Trophoblast cell (in vitro differentiated cells and primary cell): ENCODE measurements around the gene SENP3.
A peak's percentile ranks its signal among the peaks of the same experiment; 100 is the strongest.

Experiments used
- DNase-seq, 2 donors: peaks; one replicate each; pipeline ENCODE4 v3.0.0-alpha.2; 2016
- H2AFZ ChIP-seq: 2 replicates; pipeline ENCODE4 v1.6.1; 2013; ENCODE audit warnings: low read length, moderate library complexity, mild to moderate bottlenecking; ENCODE audit not compliant: insufficient read depth, poor library complexity
- H2AK5ac ChIP-seq: 2 replicates; pipeline ENCODE4 v1.6.1; 2013; ENCODE audit warnings: mild to moderate bottlenecking, low read length
- H2BK120ac ChIP-seq: 2 replicates; pipeline ENCODE4 v1.6.1; 2013; ENCODE audit warnings: low read length, mild to moderate bottlenecking, moderate library complexity; ENCODE audit not compliant: insufficient read depth, poor library complexity
- H2BK12ac ChIP-seq: 2 replicates; pipeline ENCODE4 v1.6.1; 2013; ENCODE audit warnings: mild to moderate bottlenecking, low read length, moderate library complexity
- H2BK5ac ChIP-seq: 2 replicates; pipeline ENCODE4 v1.6.1; 2013; ENCODE audit warnings: low read length, low read depth, moderate library complexity, mild to moderate bottlenecking; ENCODE audit not compliant: poor library complexity
- H3K14ac ChIP-seq: 2 replicates; pipeline ENCODE4 v1.6.1; 2013; ENCODE audit warnings: mild to moderate bottlenecking, low read length
- H3K18ac ChIP-seq: 2 replicates; pipeline ENCODE4 v1.6.1; 2013; ENCODE audit warnings: mild to moderate bottlenecking, low read length
- H3K23ac ChIP-seq: 2 replicates; pipeline ENCODE4 v1.6.1; 2013; ENCODE audit warnings: low read length
- H3K27ac ChIP-seq: 2 replicates; pipeline ENCODE4 v1.5.1; 2013; ENCODE audit warnings: low read depth, mild to moderate bottlenecking, inconsistent platforms, low read length, moderate library complexity
- H3K27me3 ChIP-seq: 2 replicates; pipeline ENCODE4 v1.6.1; 2013; ENCODE audit warnings: inconsistent platforms, mild to moderate bottlenecking, low read length, moderate library complexity; ENCODE audit not compliant: insufficient read depth
- H3K36me3 ChIP-seq, 2 experiments: 1 replicate in 1 of 2; 2 replicates in 1 of 2; pipeline ENCODE4 v1.6.1; 2013; ENCODE audit warnings: low read length in 2 of 2, mild to moderate bottlenecking in 2 of 2, moderate library complexity in 1 of 2; ENCODE audit not compliant: insufficient read depth in 2 of 2, control insufficient read depth in 1 of 2
- H3K4ac ChIP-seq: 2 replicates; pipeline ENCODE4 v1.6.1; 2013; ENCODE audit warnings: low read depth, mild to moderate bottlenecking, low read length, moderate library complexity
- H3K4me1 ChIP-seq, 2 experiments: 1 replicate in 1 of 2; 2 replicates in 1 of 2; pipeline ENCODE4 v1.6.1; 2013; ENCODE audit warnings: low read length in 2 of 2, mild to moderate bottlenecking in 2 of 2, moderate library complexity in 1 of 2; ENCODE audit not compliant: insufficient read depth in 2 of 2, control insufficient read depth in 1 of 2
- H3K4me2 ChIP-seq: 2 replicates; pipeline ENCODE4 v1.6.1; 2013; ENCODE audit warnings: inconsistent platforms, mild to moderate bottlenecking, low read length, moderate library complexity
- H3K4me3 ChIP-seq: 2 replicates; pipeline ENCODE4 v1.5.1; 2013; ENCODE audit warnings: mild to moderate bottlenecking, low read depth, low read length, inconsistent platforms
- H3K79me1 ChIP-seq: one replicate; pipeline ENCODE4 v1.6.1; 2013; ENCODE audit warnings: low read length
- H3K79me2 ChIP-seq: 2 replicates; pipeline ENCODE4 v1.6.1; 2013; ENCODE audit warnings: low read length, mild to moderate bottlenecking; ENCODE audit not compliant: control insufficient read depth, insufficient read depth, poor library complexity
- H3K9ac ChIP-seq: 2 replicates; pipeline ENCODE4 v1.6.1; 2013; ENCODE audit warnings: mild to moderate bottlenecking, low read length
- H3K9me3 ChIP-seq: 2 replicates; pipeline ENCODE4 v1.6.1; 2013; ENCODE audit warnings: low read depth, mild to moderate bottlenecking, control low read depth, inconsistent platforms, low read length; ENCODE audit not compliant: insufficient read depth
- H4K12ac ChIP-seq: 2 replicates; pipeline ENCODE4 v1.6.1; 2013; ENCODE audit warnings: low read depth, mild to moderate bottlenecking, low read length, moderate library complexity
- H4K8ac ChIP-seq: 2 replicates; pipeline ENCODE4 v1.6.1; 2013; ENCODE audit warnings: low read depth, mild to moderate bottlenecking, low read length, moderate library complexity
- H4K91ac ChIP-seq: one replicate; pipeline ENCODE4 v1.6.1; 2013; ENCODE audit warnings: low read depth, mild to moderate bottlenecking, low read length, moderate library complexity
- WGBS: extraction: QIAGEN DNeasy Blood & Tissue Kit; methylation state at CpG from one replicate; pipeline ENCODE4 v1.1.7; 2013; ENCODE audit warnings: missing lambda C conversion rate; ENCODE audit not compliant: insufficient read length, insufficient coverage; ENCODE audit errors: extremely low coverage; 5-methylcytosine and 5-hydroxymethylcytosine counted together

SENP3 gene

DNA sequence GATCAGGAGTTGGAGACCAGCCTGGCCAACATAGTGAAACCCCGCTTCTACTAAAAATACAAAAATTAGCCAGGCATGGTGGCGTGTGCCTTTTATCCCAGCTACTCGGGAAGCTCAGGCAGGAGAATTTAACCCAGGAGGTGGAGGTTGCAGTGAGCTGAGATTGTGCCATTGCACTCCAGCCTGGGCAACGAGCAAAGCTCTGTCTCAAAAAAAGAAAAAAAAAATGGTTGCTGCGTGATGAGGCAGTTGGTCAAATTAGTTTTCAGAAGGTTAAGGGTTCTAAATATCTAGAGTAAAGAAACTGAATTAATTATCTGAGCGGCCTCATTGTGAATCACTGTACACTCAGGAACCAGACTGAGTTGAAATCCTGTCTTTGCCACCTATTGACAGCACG lies 14.2 kb downstream of the SENP3 start:
- no peak overlapping the region for H2AFZ ChIP-seq
- H2BK5ac ChIP-seq = no peak overlapping the region
- H3K23ac ChIP-seq = no peak overlapping the region
- no peak overlapping the region for H2AK5ac ChIP-seq
- H4K12ac ChIP-seq = no peak overlapping the region
- H3K4me2 ChIP-seq = no peak overlapping the region
- H4K91ac ChIP-seq = no peak overlapping the region
- H3K9me3 ChIP-seq = peaks cover 2% of the 10 kb centered on the region
- no peak overlapping the region for H2BK12ac ChIP-seq
- H3K18ac ChIP-seq = no peak overlapping the region
- peaks cover 2 to 15% of the 10 kb centered on the region in 2 experiments for H3K4me1 ChIP-seq
- no peak overlapping the region for H3K4me3 ChIP-seq
- no peak overlapping the region for H3K27ac ChIP-seq
- H3K9ac ChIP-seq = no peak overlapping the region
- peaks cover 12% of the 10 kb centered on the region for H3K79me1 ChIP-seq
- no peak overlapping the region for H3K14ac ChIP-seq
- H3K36me3 ChIP-seq = peaks cover 42 to 63% of the 10 kb centered on the region in 2 experiments
- no CpG with 5 or more reads among the region's 7 CpGs for WGBS
- no peaks in the 10 kb centered on the region for H3K27me3 ChIP-seq
- H3K4ac ChIP-seq = no peak overlapping the region
- H2BK120ac ChIP-seq = no peak overlapping the region
- DNase-seq = no peak
- peaks cover 14% of the 10 kb centered on the region for H3K79me2 ChIP-seq
- no peak overlapping the region for H4K8ac ChIP-seq

DNA sequence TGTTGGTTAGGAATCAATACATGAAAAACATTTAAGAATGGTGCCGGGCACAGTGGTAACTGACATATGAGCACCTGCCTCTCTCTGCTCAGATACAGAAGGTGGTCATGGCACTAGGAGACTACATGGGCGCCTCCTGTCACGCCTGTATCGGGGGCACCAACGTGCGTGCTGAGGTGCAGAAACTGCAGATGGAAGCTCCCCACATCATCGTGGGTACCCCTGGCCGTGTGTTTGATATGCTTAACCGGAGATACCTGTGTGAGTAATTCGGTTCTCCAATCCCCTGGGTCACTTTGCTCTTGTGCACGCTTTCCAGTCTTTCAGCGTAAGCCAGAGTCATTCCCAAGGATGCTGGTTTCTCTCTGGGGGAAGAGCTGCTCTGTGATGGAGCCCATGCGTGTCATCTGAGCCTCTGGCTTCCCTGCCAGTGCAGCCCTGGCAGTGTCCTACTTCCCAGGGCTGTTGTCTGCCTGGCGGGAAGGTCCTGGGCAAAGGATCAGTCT lies 14.8 kb downstream of the SENP3 start:
- H3K79me1 ChIP-seq = peaks cover 12% of the 10 kb centered on the region
- no peak overlapping the region for H4K8ac ChIP-seq
- no peaks in the 10 kb centered on the region for H3K27me3 ChIP-seq
- H2AK5ac ChIP-seq = no peak overlapping the region
- H3K18ac ChIP-seq = no peak overlapping the region
- DNase-seq = no peak
- H4K12ac ChIP-seq = no peak overlapping the region
- no peak overlapping the region for H3K4ac ChIP-seq
- no CpG with 5 or more reads among the region's 14 CpGs for WGBS
- no peak overlapping the region for H4K91ac ChIP-seq
- no peak overlapping the region for H3K14ac ChIP-seq
- no peak overlapping the region for H3K23ac ChIP-seq
- H2BK120ac ChIP-seq = no peak overlapping the region
- H3K79me2 ChIP-seq = peaks cover 14% of the 10 kb centered on the region
- no peak overlapping the region for H3K4me3 ChIP-seq
- peaks cover 39 to 59% of the 10 kb centered on the region in 2 experiments for H3K36me3 ChIP-seq
- no peak overlapping the region for H3K4me2 ChIP-seq
- H3K9me3 ChIP-seq = peaks cover 4% of the 10 kb centered on the region
- no peak overlapping the region for H3K27ac ChIP-seq
- H3K9ac ChIP-seq = no peak overlapping the region
- H3K4me1 ChIP-seq = peaks cover 2 to 15% of the 10 kb centered on the region in 2 experiments
- no peak overlapping the region for H2BK12ac ChIP-seq
- no peak overlapping the region for H2BK5ac ChIP-seq
- no peak overlapping the region for H2AFZ ChIP-seq

DNA sequence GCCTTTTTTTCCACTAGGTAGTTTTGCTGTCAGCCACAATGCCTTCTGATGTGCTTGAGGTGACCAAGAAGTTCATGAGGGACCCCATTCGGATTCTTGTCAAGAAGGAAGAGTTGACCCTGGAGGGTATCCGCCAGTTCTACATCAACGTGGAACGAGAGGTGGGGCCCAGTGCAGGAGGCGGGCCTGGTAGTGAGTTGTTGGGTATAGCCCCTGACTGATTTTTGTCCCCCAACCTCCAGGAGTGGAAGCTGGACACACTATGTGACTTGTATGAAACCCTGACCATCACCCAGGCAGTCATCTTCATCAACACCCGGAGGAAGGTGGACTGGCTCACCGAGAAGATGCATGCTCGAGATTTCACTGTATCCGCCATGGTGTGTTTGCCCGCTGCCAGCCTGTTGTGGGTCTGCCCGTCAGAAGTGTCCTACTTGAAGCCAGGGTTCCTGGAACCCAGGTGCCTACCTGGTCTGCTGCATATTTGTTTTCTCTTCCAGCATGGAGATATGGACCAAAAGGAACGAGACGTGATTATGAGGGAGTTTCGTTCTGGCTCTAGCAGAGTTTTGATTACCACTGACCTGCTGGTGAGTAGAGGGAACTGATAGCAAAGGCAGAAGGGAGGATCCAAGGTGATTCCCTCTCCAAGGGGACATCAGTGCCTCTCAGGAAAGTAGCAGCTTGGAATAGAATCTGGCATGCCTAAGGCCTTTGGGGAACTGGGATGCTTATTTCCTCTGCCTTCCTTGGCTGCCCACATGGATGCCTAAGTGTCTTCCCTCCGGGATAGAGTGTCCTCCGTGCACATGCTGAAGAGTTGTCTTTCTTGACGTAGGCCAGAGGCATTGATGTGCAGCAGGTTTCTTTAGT lies 15.8 kb downstream of the SENP3 start:
- WGBS = no CpG with 5 or more reads among the region's 17 CpGs
- Histone ChIP-seq H3K4ac (no peak overlapping the region), H4K8ac (no peak overlapping the region), H3K4me2 (no peak overlapping the region), H3K23ac (no peak overlapping the region), H3K4me3 (no peak overlapping the region), H2AFZ (no peak overlapping the region), H3K79me2 (peaks cover 14% of the 10 kb centered on the region), H3K18ac (no peak overlapping the region), H3K9me3 (peaks cover 4% of the 10 kb centered on the region), H3K36me3 (peaks cover 39 to 59% of the 10 kb centered on the region in 2 experiments), H3K79me1 (peaks cover 8% of the 10 kb centered on the region), H2BK120ac (no peak overlapping the region), H2AK5ac (no peak overlapping the region), H4K12ac (no peak overlapping the region), H3K27me3 (no peaks in the 10 kb centered on the region), H3K9ac (no peak overlapping the region), H4K91ac (no peak overlapping the region), H3K4me1 (peaks cover 2 to 11% of the 10 kb centered on the region in 2 experiments), H3K27ac (no peak overlapping the region), H3K14ac (no peak overlapping the region), H2BK5ac (no peak overlapping the region), H2BK12ac (no peak overlapping the region)
- DNase-seq = no peak

DNA sequence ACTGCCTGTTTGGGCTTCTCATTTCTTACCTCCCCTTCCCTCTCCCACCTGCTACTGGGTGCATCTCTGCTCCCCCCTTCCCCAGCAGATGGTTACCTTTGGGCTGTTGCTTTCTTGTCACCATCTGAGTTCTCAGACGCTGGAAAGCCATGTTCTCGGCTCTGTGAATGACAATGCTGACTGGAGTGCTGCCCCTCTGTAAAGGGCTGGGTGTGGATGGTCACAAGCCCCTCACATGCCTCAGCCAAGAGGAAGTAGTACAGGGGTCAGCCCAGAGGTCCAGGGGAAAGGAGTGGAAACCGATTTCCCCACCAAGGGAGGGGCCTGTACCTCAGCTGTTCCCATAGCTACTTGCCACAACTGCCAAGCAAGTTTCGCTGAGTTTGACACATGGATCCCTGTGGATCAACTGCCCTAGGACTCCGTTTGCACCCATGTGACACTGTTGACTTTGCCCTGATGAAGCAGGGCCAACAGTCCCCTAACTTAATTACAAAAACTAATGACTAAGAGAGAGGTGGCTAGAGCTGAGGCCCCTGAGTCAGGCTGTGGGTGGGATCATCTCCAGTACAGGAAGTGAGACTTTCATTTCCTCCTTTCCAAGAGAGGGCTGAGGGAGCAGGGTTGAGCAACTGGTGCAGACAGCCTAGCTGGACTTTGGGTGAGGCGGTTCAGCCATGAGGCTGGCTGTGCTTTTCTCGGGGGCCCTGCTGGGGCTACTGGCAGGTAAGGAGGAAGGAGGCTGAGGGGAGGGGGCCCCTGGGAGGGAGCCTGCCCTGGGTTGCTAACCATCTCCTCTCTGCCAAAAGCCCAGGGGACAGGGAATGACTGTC lies 17.5 kb downstream of the SENP3 start, which contains the start of gene CD68:
CD68 (plus strand) TSS at position 638 of the 833 bp plus-strand sequence; CDS start at position 678, 40 bp downstream.
- peak; percentile 88 to 93 for DNase-seq
- no peak within 1 kb of the TSS for H3K14ac ChIP-seq

More for the DNA sequence above, 17.5 kb downstream of the SENP3 start, which contains the start of gene CD68:
- H2BK120ac ChIP-seq = no peak within 1 kb of the TSS
- peaks cover 2% of the 10 kb centered on the region for H3K9me3 ChIP-seq
- peaks cover 34 to 54% of the 10 kb centered on the region in 2 experiments for H3K36me3 ChIP-seq
- no peak within 1 kb of the TSS for H3K4me2 ChIP-seq
- peak within 1 kb of the TSS; percentile 4 for H3K27ac ChIP-seq
- no peak within 1 kb of the TSS for H3K4ac ChIP-seq
- no peak within 1 kb of the TSS for H3K18ac ChIP-seq
- no peak within 1 kb of the TSS for H3K23ac ChIP-seq
- no peak within 1 kb of the TSS for H4K91ac ChIP-seq
- H3K4me1 ChIP-seq = peaks cover 9 to 15% of the 10 kb centered on the region in 2 experiments
- H4K12ac ChIP-seq = peak within 1 kb of the TSS; percentile 9
- H3K9ac ChIP-seq = no peak within 1 kb of the TSS
- H2AFZ ChIP-seq = no peak within 1 kb of the TSS
- peak within 1 kb of the TSS; percentile 15 for H4K8ac ChIP-seq
- no peak within 1 kb of the TSS for H2BK5ac ChIP-seq
- no peak within 1 kb of the TSS for H2BK12ac ChIP-seq
- no CpG with 5 or more reads among the region's 7 CpGs for WGBS
- peaks cover 12% of the 10 kb centered on the region for H3K79me1 ChIP-seq
- no peaks in the 10 kb centered on the region for H3K27me3 ChIP-seq
- H2AK5ac ChIP-seq = no peak within 1 kb of the TSS
- no peak within 1 kb of the TSS for H3K4me3 ChIP-seq
- peaks cover 6% of the 10 kb centered on the region for H3K79me2 ChIP-seq
